Activated naive CD4-positive, alpha-beta T cell treated with anti-CD3 and anti-CD28 coated beads, Interleukin-2, amount 50 U/mL, for 72 hours (primary cell): ENCODE measurements around the gene MIPEP. TPM values are rescaled to one million over a fixed set of nuclear protein-coding genes. Genes with fewer than 3 reads are reported as not detected.
A peak's percentile ranks its signal among the peaks of the same experiment; 100 is the strongest.

Experiments
- ATAC-seq, 2 donors: fragments of 150-1000 bp; cut with Tn5 transposase; 2 replicates each; pipeline ENCODE4 v1.10.0; 2021; ENCODE audit warnings: mild to moderate bottlenecking in 2 of 2, moderate library complexity in 2 of 2
- DNase-seq, 2 donors: peaks; one replicate each; pipeline ENCODE4 v3.0.0; 2021 to 2022; ENCODE audit warnings: low spot score in 2 of 2
- H3K27ac Mint-ChIP-seq, 2 donors: one replicate each; pipeline ENCODE4 v1.8.0; 2022; ENCODE audit warnings: mild to moderate bottlenecking in 2 of 2, mixed read lengths in 2 of 2
- H3K36me3 Mint-ChIP-seq, 2 donors: one replicate each; pipeline ENCODE4 v1.8.0; 2022; ENCODE audit warnings: mixed read lengths in 2 of 2
- H3K9me3 Mint-ChIP-seq, 2 donors: one replicate each; pipeline ENCODE4 v1.8.0; 2022; ENCODE audit warnings: mixed read lengths in 2 of 2
- total RNA-seq, 2 donors: library from RNA; stranded (reverse); gene quantifications; one replicate each; pipeline ENCODE4 v1.2.3, GENCODE V29; 2022

MIPEP gene
- total RNA-seq, 2 donors from 2014 or later: 4.2 to 17.1 TPM

DNA sequence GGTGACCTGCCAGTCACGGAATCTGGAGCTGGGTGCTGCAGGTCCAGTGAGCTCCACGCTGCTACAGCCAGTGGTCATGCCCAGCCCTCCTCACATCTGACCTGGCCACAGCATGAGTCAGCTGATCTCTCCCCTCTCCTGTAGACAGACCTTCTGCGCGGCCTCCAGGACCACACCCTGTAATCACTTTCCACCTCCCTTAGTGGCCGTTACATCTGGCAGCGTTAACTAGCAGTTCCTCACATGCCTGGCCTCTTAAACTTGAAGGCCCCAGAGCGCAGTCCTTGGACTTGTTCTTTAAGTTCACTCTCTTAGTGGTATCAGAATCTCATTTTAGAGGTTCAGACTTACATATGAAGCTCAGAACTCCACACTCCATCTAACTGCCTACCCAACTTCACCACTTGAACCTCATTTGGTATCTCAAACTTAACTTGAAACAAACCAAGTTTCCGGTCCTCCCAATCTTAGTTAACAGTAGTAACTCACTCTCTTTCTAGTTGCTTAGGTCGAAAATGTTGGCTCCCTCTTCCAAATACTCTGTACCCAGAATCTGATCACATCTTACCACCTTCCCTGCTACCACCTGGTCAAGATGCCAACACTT is 22.7 kb downstream of the MIPEP start:
- no peaks in the 10 kb centered on the region for H3K9me3 Mint-ChIP-seq
- DNase-seq (no peak), ATAC-seq (no peak)
- H3K36me3 Mint-ChIP-seq: no peaks in the 10 kb centered on the region
- no peak overlapping the region for H3K27ac Mint-ChIP-seq

DNA sequence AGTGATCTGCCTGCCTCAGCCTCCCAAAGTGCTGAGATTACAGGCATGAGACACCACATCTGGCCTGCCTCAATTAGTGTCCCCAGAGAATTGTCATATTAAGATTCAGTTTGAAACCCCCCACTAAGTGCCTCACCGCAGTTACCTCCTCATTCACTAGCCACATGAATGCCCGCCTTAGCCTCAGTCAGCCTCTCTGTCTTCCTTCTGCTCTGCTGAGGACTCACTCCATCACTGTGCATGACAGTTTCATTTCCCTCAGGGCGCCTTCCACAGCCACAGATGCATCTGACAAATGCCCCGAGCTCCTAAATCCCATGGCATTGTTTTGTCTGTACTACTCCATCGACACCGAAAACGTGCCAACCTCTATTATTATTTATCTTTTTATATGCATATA is 23.3 kb downstream of the MIPEP start:
- Mint-ChIP-seq H3K36me3 (no peaks in the 10 kb centered on the region), H3K9me3 (no peaks in the 10 kb centered on the region), H3K27ac (no peak overlapping the region)
- no peak for ATAC-seq
- no peak for DNase-seq

DNA sequence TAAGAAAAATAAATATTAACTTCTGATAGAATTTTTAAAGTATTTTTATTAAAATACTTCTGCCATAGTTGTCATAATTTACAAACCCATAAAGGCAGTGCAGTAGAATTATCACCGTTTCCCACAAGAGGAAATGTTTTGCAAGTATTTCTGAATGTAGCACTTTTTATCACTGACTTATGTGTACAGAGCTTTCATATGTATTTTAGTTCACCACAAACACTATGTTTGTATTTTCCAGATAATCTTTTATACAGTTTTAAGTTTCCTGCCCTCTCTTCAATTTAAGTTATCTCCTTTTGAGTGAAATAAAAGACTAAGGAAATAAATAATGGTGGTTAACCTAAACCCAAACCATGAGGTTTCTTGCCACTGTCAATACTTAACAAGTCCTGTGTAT is 24.2 kb downstream of the MIPEP start:
- Mint-ChIP-seq H3K27ac (no peak overlapping the region), H3K36me3 (peaks cover 0 to 2% of the 10 kb centered on the region in 2 donors)
- DNase-seq: no peak

DNA sequence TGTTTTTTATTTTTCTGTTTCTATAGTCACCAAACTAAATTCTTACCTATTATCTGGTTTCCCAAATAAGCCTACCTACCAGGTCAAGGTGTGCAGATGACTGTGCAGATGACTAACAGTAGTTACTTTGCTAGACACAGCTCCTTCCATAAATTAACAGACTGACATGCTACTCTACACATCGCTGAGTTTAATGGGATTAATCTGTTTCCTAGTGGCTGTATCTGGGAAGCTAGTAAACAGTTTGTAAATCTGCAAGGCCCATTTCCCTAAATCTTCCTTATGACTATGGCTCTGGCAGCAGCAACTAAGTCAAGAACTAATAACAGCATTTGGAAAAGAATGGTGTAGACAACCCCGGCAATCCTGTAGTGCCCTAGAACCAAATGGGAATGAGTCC is 27.9 kb downstream of the MIPEP start:
- peaks cover 0 to 6% of the 10 kb centered on the region in 2 donors for H3K36me3 Mint-ChIP-seq
- ATAC-seq (no peak), DNase-seq (no peak)
- no peak overlapping the region for H3K27ac Mint-ChIP-seq
- no peaks in the 10 kb centered on the region for H3K9me3 Mint-ChIP-seq

More for the DNA sequence above, 24.2 kb downstream of the MIPEP start:
- no peak for ATAC-seq
- H3K9me3 Mint-ChIP-seq: no peaks in the 10 kb centered on the region

DNA sequence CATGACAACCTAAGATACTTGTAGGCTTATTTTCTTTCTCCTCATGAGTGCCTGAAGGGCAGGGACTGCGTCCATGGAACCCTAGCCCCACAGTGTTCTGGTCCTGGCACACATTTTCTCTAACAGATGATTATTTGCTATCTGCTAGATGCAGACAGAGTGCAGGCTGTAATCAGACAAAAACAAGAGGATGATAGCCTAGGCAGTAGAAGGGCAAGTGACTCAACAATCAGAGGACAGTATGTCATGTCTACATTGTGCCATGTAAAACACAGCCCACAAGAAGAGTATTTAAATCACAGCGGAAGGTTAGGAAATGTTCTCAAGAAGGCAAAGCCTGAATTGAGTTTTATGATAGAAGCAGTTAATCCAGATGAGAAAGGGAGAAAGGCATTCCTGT is 29.3 kb downstream of the MIPEP start:
- H3K36me3 Mint-ChIP-seq: peaks cover 0 to 6% of the 10 kb centered on the region in 2 donors
- DNase-seq (no peak), ATAC-seq (no peak)
- no peaks in the 10 kb centered on the region for H3K9me3 Mint-ChIP-seq
- H3K27ac Mint-ChIP-seq: no peak overlapping the region

DNA sequence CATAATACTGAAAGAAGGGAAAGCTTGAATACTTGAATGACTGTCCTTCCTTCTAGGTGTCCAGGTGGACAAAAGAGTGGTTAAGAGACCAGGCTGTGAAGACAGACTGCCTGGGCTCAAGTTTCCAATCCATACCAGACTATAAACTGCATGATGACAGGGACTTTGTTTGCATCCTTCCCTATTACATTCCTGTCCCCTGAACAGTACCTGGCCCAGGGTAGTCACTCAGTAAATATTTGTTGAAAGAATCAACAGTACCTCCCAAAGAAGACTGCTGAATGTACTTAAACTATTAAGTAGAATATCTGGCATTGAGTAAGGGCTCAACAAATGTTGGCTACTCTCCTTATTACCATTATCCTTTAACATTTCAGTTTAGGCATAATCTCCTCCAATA is 29.7 kb downstream of the MIPEP start:
- peaks cover 0 to 6% of the 10 kb centered on the region in 2 donors for H3K36me3 Mint-ChIP-seq
- no peaks in the 10 kb centered on the region for H3K9me3 Mint-ChIP-seq
- H3K27ac Mint-ChIP-seq: no peak overlapping the region
- DNase-seq: no peak
- ATAC-seq: no peak

DNA sequence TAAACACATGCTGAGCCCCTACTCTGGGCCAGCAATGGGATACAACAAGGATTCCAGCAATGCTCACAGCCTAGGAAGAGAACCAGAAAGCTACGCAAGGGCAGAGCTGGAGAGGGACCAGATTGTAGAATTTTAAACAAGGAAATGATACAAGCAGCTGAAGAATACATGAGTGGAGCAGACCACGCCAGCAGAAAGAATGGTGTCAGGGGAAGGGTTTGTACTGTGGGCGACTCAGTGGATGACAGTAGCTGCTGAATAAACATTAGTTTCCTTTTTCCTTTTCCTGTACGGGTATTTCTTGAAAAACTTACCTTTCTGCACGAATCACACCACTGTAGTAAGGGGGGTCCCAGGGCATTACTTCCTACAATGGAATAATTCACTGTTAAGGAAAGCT is 30.7 kb downstream of the MIPEP start:
- Mint-ChIP-seq H3K9me3 (no peaks in the 10 kb centered on the region), H3K27ac (no peak overlapping the region), H3K36me3 (peaks cover 0 to 6% of the 10 kb centered on the region in 2 donors)
- DNase-seq: no peak
- ATAC-seq: no peak

DNA sequence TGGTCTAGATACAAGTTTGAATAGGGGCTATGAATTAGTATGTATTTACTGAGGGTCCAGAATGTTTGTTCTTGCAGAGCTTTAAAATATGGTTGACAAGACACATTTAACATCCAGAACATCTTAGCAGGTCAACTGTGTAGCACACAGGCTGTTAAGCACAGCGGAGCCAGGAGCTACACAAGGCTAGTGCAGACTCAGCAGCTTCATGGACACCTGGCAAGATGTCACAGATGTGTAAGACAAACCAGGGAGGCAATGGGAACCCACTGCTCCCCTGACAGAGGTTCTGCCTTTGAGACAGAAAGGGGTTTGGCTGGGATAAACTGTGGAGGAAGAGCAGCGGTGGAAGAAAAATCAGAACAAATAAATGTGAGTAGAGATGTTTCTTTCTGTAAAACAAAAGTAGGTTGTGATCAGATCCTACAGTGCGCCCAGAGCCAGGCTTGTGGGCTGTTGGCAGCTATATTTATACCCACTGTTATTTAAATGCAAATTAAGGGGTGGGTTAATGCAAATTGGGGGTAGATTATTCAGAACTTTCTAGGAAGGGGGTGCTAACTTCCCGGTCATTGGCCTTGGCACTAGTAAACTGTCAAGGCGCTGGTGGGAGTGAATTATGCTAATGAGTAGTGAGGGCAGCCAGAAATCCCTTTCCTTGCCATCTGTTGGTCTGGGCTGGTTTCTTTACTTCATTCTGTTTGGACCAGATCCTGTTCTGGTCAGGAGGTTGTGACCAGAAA is 33.0 kb downstream of the MIPEP start:
- Mint-ChIP-seq H3K27ac (no peak overlapping the region), H3K36me3 (peaks cover 0 to 6% of the 10 kb centered on the region in 2 donors), H3K9me3 (no peaks in the 10 kb centered on the region)
- ATAC-seq: no peak
- no peak for DNase-seq

DNA sequence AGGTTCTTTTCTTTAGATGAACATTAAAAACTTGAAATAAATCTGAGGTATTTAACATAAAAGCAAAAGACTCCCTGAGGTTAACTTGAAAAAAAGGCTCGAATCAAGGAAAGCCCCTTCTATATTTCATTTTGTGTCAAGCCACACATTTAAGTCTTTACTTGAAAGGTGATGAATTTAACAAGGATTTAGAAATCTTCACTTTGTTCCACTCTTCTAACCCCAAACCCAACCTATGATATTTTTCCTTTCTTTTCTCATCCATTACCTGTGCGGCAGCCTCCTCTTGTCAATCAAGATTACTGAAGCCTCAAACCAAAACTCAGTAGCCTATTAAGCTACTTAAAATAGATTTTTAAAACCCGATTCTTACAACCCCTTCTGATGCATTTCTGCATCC is 33.8 kb downstream of the MIPEP start:
- Mint-ChIP-seq H3K36me3 (peaks cover 4 to 11% of the 10 kb centered on the region in 2 donors), H3K9me3 (no peaks in the 10 kb centered on the region), H3K27ac (no peak overlapping the region)
- ATAC-seq: peak in 1 of 2 donors; percentile 16
- DNase-seq: no peak

DNA sequence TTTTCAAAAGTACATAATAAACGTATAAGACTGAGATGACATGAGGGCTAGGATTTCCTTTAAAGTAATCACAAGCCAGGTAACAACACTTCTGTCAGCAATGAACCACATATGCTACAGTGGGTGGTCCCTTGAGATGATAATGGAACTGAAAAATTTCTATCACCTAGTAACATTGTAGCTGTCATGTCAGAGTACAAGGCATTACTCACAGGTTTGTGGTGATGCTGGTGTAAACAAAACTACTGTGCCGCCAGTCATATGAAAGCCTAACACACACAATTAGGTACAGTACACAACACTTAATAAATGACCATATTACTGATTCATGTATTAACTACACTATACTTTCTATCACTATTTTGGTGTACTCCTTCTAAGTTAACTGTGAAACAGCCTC is 36.8 kb downstream of the MIPEP start:
- DNase-seq (no peak), ATAC-seq (peak in 1 of 2 donors; percentile 34)
- H3K9me3 Mint-ChIP-seq: no peaks in the 10 kb centered on the region
- H3K27ac Mint-ChIP-seq: no peak overlapping the region
- peaks cover 5 to 6% of the 10 kb centered on the region in 2 donors for H3K36me3 Mint-ChIP-seq

DNA sequence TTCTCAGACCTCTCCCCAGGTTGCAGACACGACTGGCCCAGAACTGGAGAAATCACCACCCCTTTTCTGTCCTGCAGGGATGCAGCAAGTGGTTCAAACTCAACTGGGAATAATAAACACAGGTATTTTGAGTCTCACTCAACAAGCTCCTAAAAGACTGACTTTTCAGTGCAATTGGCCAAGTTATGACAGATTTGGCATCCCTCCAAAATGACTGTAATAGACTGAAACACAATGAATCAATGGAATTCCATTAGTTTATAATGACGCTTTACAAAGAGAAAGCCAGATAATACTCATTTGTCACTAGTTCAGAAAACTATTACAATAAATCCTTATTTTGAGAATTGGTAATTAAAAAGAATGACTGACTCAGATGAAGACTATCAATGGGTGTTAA is 38.1 kb downstream of the MIPEP start:
- ATAC-seq (no peak), DNase-seq (no peak)
- Mint-ChIP-seq H3K9me3 (no peaks in the 10 kb centered on the region), H3K36me3 (peaks cover 5 to 6% of the 10 kb centered on the region in 2 donors), H3K27ac (no peak overlapping the region)

DNA sequence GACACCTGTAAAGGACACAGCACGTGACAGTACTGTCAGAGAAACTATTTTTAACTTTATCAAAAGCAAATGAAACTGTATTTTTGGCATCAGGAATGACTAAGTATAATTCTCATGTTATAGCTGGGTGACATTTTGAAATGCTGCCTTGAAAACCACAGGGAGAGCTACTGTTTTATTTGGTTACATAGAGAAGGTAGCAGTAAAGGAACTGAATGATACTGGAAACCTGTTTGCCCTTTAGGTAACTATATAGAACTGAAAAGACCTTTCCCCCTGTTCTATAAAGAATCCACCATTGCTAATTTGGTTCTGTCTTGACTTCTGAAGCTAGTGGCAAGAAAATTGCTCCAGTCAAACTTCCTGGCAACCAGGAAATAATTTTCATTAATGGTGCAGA is 39.1 kb downstream of the MIPEP start:
- ATAC-seq: peak in 1 of 2 donors; percentile 44
- DNase-seq: no peak
- H3K36me3 Mint-ChIP-seq: peaks cover 5 to 6% of the 10 kb centered on the region in 2 donors
- no peaks in the 10 kb centered on the region for H3K9me3 Mint-ChIP-seq
- no peak overlapping the region for H3K27ac Mint-ChIP-seq

DNA sequence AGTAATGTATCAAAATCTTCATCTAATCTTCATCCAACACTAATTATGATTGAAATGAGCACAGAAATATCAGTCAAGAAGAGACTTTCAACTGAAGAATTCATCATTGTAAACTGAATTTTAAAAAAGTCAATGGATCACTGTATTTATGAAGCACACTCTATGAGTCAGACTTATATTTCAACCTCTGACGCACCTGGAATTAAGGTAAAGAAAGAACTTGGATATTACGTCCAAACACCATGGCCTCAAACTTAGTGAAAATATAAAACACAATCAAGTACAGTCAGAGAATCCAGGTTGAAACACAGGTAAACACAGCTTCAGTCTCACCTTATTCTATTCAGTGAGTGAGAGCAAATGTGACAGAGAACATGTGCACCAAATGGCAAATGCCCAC is 39.5 kb downstream of the MIPEP start:
- ATAC-seq: no peak
- Mint-ChIP-seq H3K9me3 (no peaks in the 10 kb centered on the region), H3K36me3 (peaks cover 5 to 6% of the 10 kb centered on the region in 2 donors), H3K27ac (no peak overlapping the region)
- no peak for DNase-seq

DNA sequence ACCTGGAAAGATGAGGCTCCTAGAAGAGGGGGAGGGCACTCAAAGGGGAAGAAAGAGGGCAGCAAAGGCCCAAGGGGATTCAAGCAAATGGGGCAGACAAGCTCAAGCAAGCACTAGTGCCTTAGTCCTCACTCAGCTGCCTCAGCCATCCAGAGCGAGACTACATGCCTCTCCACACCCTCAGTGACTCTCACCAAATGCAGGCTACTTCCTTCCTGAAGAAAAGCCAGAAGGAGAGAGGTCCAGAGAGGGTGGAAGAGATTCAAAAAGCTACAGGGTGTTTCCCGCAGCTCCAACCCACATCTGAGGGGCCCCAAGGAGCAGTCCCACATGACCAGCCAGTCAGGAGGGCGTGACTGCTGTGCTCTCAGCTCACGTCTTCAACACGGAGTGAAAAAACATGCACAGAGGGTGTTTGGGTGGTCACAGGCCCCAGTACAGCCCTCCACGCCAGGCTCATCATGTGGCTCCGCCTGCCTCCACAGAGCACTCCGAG is 40.5 kb downstream of the MIPEP start:
- H3K9me3 Mint-ChIP-seq: no peaks in the 10 kb centered on the region
- peaks cover 5 to 6% of the 10 kb centered on the region in 2 donors for H3K36me3 Mint-ChIP-seq
- no peak for ATAC-seq
- H3K27ac Mint-ChIP-seq: no peak overlapping the region
- no peak for DNase-seq

DNA sequence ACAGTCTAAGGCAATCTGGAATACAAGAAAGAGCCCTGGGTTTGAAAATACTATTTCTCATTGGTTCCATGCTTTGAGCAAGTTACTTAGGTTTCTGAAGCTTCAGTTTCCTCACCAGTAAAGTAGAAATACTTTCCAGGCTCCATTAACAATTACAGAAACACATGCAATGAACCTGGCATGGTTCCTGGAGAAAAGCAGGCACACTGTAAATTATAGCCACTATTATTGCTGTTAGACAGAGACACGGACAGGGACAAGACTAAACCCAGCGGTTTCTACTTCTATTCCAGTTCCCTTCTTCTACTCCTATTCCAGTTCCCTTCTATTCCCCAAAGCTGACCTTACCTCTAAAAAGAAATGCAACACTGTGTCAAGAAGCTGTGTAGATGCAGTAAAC is 41.2 kb downstream of the MIPEP start:
- DNase-seq: no peak
- Mint-ChIP-seq H3K27ac (no peak overlapping the region), H3K36me3 (peaks cover 5 to 6% of the 10 kb centered on the region in 2 donors), H3K9me3 (no peaks in the 10 kb centered on the region)
- ATAC-seq: no peak

DNA sequence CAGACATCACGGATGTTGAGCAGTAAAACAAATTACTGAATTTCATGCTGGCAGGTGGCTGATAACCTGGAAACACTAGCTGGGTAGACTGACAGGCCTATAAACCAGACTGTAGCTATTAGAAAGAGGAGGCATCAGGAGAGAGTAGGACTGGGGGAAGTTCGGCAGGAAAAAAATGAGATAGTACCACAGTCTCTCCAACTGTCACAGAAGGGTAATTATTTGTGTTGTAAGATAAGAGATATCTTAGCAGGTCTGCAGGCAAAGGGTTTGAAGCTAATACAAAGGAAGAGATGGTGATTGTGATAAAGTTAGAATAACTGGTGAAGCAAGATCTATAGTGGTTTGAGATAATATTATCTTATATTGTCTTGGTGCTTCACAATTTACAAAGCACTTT is 41.7 kb downstream of the MIPEP start:
- Mint-ChIP-seq H3K9me3 (no peaks in the 10 kb centered on the region), H3K27ac (no peak overlapping the region), H3K36me3 (peaks cover 5 to 6% of the 10 kb centered on the region in 2 donors)
- DNase-seq: no peak
- no peak for ATAC-seq

DNA sequence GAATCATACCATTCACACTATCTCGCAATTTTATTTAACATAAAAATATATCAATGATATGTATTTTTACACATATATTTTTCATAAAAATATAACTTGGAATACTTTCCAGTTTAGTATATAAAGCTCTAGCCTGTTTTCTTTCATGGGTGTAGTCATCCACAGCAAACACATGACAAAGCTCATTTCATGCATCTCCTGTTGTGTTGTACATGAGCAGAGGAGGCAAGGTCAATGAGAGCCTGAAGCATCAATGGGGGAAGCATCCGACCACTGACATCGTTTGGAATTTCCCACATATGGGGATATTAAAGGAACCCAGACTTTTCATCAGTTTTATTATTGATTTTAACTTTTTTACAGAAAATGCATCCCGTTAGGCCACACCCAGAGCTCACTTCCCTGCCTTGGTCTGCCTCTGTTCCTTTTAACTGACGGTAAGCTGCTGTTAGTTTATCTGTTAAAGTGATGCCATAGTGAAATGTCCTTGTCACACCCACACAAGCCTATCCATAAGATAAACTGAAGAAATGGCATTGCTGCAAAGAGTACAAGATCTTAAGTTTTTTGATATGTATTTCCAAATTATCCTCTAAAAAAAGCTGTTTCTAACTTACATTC is 44.0 kb downstream of the MIPEP start:
- no peak for DNase-seq
- Mint-ChIP-seq H3K27ac (no peak overlapping the region), H3K9me3 (no peaks in the 10 kb centered on the region), H3K36me3 (peaks cover 0 to under 1% of the 10 kb centered on the region in 2 donors)
- ATAC-seq: no peak
